Esophagus squamous epithelium (tissue), 4 donors: ENCODE measurements around the gene AP3B1.

Experiments used
- POLR2A ChIP-seq, 4 donors: fragments of 450-650 bp; IDR thresholded peaks; one replicate each; pipeline ENCODE4 v1.6.1; 2017; ENCODE audit warnings: antibody characterized with exemption in 4 of 4, mild to moderate bottlenecking in 4 of 4, moderate library complexity in 3 of 4
- TF ChIP-seq, protein P1 (sequence below), 6 experiments: fragments of 450-650 bp in 4 of 6; fragments of 200-600 bp in 2 of 6; sonication (generic) in 2 of 6; IDR thresholded peaks; one replicate each; pipeline ENCODE4 v1.5.1; 2016 to 2019; ENCODE audit warnings: antibody characterized with exemption in 6 of 6, mild to moderate bottlenecking in 4 of 6, moderate library complexity in 4 of 6

DNA sequence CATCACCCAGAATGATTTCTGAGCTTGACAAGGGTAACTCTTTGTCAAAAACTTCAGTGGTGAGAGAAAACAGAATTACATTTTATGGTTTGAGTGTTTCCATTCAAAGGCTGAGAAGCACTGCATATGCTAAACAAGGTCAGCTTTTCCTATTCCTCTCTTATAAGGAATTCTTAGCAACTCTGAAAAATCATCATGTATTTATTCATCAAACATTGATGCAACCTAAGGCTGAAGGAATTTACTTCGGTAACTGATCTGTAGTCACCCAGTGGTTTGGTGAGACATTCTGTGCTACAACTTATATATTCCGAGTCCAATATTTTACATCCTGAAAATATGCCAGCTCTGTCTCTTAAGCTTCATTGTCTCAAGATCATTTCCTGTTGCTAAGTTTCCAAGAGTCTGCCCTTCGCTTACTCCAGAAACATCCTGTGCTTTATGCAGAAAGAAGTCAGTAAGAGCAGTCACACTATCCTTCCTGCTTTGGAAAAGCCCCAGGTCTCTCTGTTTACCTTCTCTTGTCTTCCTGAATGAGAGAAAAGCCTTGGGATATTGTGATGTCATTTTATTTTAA is 341.8 kb downstream of the AP3B1 start:
- no peak for TF ChIP-seq POLR2A (IDR thresholded peaks at IDR 0.05)
- TF ChIP-seq, protein P1, sequence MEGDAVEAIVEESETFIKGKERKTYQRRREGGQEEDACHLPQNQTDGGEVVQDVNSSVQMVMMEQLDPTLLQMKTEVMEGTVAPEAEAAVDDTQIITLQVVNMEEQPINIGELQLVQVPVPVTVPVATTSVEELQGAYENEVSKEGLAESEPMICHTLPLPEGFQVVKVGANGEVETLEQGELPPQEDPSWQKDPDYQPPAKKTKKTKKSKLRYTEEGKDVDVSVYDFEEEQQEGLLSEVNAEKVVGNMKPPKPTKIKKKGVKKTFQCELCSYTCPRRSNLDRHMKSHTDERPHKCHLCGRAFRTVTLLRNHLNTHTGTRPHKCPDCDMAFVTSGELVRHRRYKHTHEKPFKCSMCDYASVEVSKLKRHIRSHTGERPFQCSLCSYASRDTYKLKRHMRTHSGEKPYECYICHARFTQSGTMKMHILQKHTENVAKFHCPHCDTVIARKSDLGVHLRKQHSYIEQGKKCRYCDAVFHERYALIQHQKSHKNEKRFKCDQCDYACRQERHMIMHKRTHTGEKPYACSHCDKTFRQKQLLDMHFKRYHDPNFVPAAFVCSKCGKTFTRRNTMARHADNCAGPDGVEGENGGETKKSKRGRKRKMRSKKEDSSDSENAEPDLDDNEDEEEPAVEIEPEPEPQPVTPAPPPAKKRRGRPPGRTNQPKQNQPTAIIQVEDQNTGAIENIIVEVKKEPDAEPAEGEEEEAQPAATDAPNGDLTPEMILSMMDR (IDR thresholded peaks at IDR 0.05): no peak
